Activated naive CD4-positive, alpha-beta T cell treated with anti-CD3 and anti-CD28 coated beads, Interleukin-2, amount 50 U/mL, for 72 hours (primary cell): ENCODE measurements around the gene KRT16. TPM values are rescaled to one million over a fixed set of nuclear protein-coding genes. Genes with fewer than 3 reads are reported as not detected.
"Not testable (repeated sequence)": the region's sequence is repeated elsewhere in the genome, so short reads cannot be mapped to it uniquely, and the experiment has no call there.

Experiments used
- ATAC-seq, 2 donors: fragments of 150-1000 bp; cut with Tn5 transposase; 2 replicates each; pipeline ENCODE4 v1.10.0; 2021; ENCODE audit warnings: mild to moderate bottlenecking in 2 of 2, moderate library complexity in 2 of 2
- DNase-seq, 2 donors: peaks; one replicate each; pipeline ENCODE4 v3.0.0; 2021 to 2022; ENCODE audit warnings: low spot score in 2 of 2
- H3K27ac Mint-ChIP-seq, 2 donors: one replicate each; pipeline ENCODE4 v1.8.0; 2022; ENCODE audit warnings: mild to moderate bottlenecking in 2 of 2, mixed read lengths in 2 of 2
- H3K36me3 Mint-ChIP-seq, 2 donors: one replicate each; pipeline ENCODE4 v1.8.0; 2022; ENCODE audit warnings: mixed read lengths in 2 of 2
- H3K9me3 Mint-ChIP-seq, 2 donors: one replicate each; pipeline ENCODE4 v1.8.0; 2022; ENCODE audit warnings: mixed read lengths in 2 of 2
- total RNA-seq, 2 donors: library from RNA; stranded (reverse); gene quantifications; one replicate each; pipeline ENCODE4 v1.2.3, GENCODE V29; 2022

Gene KRT16
- total RNA-seq, 2 donors from 2014 or later, result not detected

DNA sequence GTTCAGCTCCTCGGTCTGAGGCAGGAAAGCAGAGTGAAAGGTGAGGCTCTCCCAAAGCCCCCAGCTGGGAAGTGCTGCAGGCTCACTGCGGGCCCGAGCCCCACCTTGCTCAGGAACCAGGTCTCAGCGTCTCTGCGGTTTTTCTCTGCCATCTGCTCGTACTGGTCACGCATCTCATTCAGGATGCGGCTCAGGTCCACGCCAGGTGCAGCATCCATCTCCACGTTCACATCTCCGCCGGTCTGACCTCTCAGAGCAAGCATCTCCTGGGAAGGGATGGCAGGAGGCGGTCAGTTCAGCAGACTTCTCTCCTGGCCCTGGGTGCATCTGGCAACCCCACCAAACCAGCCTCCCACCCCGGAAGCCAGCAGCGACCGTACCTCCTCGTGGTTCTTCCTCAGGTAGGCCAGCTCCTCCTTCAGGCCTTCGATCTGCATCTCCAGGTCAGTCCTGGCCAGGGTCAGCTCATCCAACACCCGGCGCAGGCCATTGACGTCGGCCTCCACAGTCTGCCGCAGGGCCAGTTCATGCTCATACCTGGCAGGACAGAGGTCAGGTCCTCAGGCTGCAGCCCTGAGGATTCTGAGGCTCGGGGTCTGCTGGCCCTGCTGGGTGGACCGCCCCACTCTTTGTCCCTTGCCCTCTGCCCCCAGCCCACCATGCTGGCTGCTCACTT lies 1.5 kb downstream of the KRT16 start:
- Mint-ChIP-seq H3K36me3 (peaks cover 13 to 18% of the 10 kb centered on the region in 2 donors), H3K27ac (no peak overlapping the region), H3K9me3 (peaks cover 10 to 16% of the 10 kb centered on the region in 2 donors)
- DNase-seq (no peak), ATAC-seq (no peak)

DNA sequence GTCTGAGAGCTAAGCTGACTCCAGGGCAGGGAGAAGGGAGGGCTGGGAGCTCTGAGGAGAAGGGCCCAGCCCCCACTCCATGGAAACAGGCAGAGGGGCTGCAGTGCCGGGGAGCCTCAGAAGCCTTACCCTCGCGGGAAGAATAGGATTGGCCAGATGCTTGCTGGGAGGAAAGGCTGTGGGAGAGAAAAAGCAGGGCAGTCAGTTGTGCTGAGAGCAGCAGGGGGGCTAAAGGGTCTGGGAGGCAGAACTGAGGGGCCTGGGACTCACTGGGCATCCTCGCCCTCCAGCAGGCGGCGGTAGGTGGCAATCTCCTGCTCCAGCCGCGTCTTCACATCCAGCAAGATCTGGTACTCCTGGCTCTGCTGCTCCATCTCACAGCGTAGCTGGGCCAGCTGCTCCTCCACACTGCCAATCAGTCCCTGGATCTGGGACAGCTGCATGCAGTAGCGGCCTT lies 2.5 kb downstream of the KRT16 start:
- Mint-ChIP-seq H3K36me3 (peaks cover 17 to 22% of the 10 kb centered on the region in 2 donors), H3K9me3 (peaks cover 10 to 20% of the 10 kb centered on the region in 2 donors)
- not testable (repeated sequence) for ATAC-seq, H3K27ac Mint-ChIP-seq, DNase-seq

DNA sequence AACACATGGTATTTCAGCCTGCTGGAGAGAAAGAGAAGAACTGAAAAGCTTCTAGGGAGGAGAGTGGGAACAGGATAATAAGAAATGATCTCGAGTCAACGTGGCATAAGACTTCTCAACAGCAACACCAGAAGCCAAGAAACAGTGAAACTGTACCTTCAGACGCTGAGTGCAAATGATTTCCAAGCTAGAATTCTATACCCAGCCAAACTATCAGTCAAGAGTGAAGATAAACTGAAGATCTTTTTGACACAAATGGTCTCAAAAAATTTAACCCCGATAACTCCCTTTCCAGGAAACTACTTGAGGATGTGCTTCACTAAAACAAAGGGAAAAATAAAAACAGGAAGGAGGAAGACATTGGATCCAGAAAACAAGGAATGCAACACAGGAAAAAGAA lies 5.6 kb downstream of the KRT16 start:
- H3K27ac Mint-ChIP-seq, DNase-seq, ATAC-seq: not testable (repeated sequence)
- peaks cover 10 to 20% of the 10 kb centered on the region in 2 donors for H3K9me3 Mint-ChIP-seq
- H3K36me3 Mint-ChIP-seq, result peaks cover 21 to 22% of the 10 kb centered on the region in 2 donors

- Mint-ChIP-seq H3K9me3 (peaks cover 10 to 17% of the 10 kb centered on the region in 2 donors), H3K36me3 (peaks cover 18 to 21% of the 10 kb centered on the region in 2 donors), H3K27ac (no peak overlapping the region)
- no peak for DNase-seq
- no peak for ATAC-seq
These were observed 10.0 kb downstream of the KRT16 start for GRCh38 chr17:41602524-41602923.

DNA sequence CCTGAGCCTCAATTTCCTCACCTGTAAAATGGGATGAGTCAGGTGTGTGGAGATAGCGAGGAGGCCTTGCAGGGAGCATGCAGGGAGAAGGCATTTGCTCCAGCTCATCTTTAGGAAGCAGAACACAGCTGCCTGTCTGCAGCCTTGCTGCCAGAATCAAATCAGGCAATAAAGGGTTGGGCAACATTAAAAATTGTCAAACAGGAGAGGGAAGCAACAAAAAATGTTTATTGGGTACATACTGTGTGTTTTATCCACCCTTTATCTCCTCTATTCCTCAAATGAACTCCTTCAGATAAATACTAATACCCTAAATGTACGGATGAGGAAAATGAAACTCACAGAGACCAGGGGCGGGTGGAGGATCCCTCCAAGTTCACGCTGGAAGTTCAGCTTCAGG lies 12.2 kb downstream of the KRT16 start:
- DNase-seq, result no peak
- H3K36me3 Mint-ChIP-seq, result peaks cover 0 to 4% of the 10 kb centered on the region in 2 donors
- no peaks in the 10 kb centered on the region for H3K9me3 Mint-ChIP-seq
- no peak for ATAC-seq
- no peak overlapping the region for H3K27ac Mint-ChIP-seq

DNA sequence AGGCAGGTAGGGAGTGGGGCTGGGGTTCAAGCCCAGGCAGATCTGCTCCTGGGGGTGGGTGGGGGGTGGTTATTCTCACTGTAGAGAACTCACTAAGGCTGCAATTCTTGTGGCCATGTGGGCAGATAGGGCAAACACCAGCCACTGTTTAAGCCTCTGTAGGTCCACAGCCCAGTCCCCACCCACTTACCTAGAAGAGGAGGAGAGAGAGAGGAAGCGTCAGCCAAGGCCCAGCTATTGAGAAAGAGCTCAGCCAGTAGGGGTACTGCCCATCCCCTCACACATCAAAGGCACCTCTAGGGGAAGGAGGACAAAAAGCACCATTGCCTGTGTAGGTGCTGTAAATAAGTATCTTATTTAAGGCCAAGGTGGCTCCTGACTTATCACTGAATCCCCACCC lies 12.9 kb downstream of the KRT16 start:
- H3K36me3 Mint-ChIP-seq, result peaks cover 0 to under 1% of the 10 kb centered on the region in 2 donors

GRCh38 chr17:41595585-41595984 lies 17.0 kb downstream of the KRT16 start:
- Mint-ChIP-seq H3K27ac (no peak overlapping the region), H3K9me3 (no peaks in the 10 kb centered on the region), H3K36me3 (no peaks in the 10 kb centered on the region)
- DNase-seq (no peak), ATAC-seq (no peak)

More for the DNA sequence above, 12.9 kb downstream of the KRT16 start:
- DNase-seq (no peak), ATAC-seq (no peak)
- H3K27ac Mint-ChIP-seq, result no peak overlapping the region
- no peaks in the 10 kb centered on the region for H3K9me3 Mint-ChIP-seq

DNA sequence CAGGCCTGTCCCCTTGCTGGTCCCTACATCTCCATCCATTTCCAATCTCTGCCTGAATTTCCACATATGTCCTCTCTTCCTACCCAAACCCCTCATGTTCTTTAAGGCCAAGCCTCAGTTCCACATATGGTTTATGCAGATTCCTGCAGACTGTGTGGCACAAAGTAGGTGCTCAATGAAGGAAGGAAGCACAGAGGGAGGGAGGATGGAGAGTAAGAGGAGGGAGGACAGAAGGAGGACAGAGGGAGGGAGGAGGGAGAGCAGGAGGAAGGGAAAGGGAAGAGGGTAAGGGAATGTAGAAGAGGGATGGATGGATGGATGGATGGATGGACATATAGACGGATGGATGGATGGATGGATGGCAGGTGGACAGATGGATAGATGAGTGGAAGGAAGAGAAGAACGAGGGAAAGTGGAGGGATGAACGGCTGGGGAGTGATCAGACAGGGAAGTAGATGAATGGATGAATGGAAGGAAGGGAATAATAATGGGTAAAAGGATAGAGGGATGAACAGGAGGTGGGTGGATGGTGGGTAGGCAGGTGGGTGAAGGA lies 18.1 kb downstream of the KRT16 start:
- no peaks in the 10 kb centered on the region for H3K9me3 Mint-ChIP-seq
- DNase-seq (no peak), ATAC-seq (no peak)
- no peak overlapping the region for H3K27ac Mint-ChIP-seq
- H3K36me3 Mint-ChIP-seq, result no peaks in the 10 kb centered on the region

GRCh38 chr17:41593306-41593981 lies 19.1 kb downstream of the KRT16 start:
- no peaks in the 10 kb centered on the region for H3K9me3 Mint-ChIP-seq
- DNase-seq (no peak), ATAC-seq (no peak)
- H3K36me3 Mint-ChIP-seq, result no peaks in the 10 kb centered on the region
- H3K27ac Mint-ChIP-seq, result no peak overlapping the region

DNA sequence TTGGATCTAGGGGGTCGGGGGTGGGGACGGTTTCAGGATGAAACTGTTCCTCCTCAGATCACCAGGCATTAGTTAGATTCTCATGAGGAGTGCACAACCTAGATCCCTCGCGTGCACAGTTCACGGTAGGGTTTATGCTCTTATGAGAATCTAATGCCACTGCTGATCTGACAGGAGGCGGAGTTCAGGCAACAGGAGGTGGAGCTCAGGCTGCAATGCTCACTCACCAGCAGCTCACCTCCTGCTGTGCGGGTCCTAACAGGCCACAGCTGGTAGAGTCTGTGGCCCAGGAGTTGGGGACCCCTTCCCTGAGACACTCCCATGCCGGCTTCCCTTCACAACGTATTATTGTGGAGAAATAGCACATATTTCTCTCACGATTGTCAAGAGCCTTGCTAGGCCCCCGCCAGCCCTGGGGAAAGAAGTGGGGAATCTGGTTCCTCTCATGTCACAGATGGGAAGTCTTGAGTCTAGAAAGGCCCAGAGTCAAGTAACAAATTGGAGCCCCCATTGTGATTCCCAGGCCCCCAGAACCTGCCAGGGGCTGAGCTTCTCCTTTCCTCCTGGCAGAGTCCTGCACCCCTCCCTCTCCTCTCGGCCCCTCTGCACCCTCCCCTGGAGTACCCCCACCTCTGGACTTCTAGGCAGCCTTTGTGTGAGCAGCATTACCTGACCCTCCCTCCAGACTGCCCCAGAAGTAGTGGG lies 19.8 kb downstream of the KRT16 start:
- ATAC-seq (no peak), DNase-seq (no peak)
- Mint-ChIP-seq H3K9me3 (no peaks in the 10 kb centered on the region), H3K36me3 (no peaks in the 10 kb centered on the region), H3K27ac (no peak overlapping the region)

DNA sequence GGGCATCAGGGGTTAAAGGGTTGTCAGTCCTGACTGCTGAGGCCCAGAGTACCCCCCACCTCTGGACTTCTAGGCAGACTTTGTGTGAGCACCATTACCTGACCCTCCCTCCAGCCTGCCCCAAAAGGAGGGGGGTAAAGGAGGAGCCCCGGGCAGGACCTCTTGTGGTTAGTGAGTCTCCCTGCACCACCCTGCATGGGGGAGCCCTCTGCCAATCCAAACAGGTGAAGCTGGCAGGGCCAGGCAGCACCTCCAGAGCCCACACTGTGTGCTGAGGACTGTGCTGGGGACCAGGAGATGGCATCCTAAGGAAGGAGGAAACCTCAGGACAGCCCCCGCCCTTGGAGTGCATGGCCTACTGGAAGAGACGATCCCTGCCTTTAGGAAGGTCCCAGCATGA lies 23.3 kb downstream of the KRT16 start:
- no peak for ATAC-seq
- DNase-seq, result no peak
- Mint-ChIP-seq H3K9me3 (no peaks in the 10 kb centered on the region), H3K27ac (no peak overlapping the region), H3K36me3 (no peaks in the 10 kb centered on the region)

DNA sequence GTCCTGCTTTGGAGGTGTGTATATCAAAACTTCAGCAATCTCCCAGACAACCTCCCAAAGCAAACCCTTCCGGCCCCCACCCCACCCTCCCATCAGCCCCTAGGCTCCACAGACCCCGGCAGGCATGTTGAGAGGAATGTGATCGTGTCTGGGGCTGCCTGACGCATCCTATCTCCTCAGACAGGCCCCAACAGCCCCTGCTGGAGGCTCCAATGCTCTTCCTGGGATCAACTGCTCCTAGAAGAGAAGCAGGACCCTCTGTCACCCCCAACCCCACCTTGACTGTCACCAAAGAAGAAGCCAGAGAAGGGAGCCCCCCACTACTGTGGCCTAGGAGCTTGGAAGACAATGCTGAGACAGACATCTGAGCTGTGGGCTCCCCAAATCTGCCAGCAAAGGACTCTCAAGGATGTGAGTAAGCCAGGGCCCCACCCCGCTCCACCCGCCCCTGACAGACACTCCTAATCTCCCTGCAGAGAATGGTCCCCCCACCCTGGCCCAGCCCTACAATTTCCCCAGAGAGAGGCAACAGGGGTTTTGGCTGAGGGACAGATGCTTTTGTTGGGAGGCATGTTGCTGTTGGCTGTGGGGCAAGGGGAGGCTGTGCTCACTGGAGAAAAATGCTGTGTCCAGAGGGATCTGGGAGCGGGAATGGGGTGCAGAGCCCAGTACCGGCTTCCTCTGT lies 24.3 kb downstream of the KRT16 start:
- no peak overlapping the region for H3K27ac Mint-ChIP-seq
- ATAC-seq (no peak), DNase-seq (no peak)
- H3K9me3 Mint-ChIP-seq, result no peaks in the 10 kb centered on the region
- no peaks in the 10 kb centered on the region for H3K36me3 Mint-ChIP-seq

DNA sequence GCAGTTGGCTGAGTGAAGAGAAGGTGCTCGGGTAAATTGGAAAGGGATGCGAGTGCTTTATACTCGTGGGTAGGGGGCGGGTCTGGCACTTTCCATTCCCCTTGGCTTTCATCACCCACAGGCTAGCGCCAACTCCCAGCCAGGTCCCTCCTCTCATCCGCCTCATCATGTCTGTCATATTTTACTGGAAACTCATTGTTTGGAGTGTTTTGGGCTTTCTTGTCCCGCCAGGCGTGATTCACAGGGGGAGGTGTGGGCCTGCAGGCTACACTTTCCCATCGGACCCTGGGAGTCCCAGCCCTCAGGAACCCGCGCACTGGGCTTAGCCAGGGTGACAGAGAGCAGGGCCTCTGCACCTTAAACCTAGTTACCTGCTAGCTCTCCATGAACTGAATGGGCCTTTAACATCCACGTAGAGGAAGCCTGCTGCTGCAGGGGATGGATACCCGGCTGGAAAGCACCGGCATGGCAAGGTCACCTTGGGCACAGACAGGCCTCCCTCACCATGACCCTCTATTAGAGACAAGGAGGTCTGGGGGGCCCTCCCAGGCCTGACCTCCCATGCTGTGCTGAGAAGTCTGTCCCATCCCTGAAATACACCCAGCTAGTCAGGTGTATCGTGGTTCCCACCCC lies 25.6 kb downstream of the KRT16 start, which contains the start of gene KRT14:
KRT14 (minus strand) TSS at position 33 of the 633 bp plus-strand sequence. CDS start 61 bp downstream, outside the sequence.
- H3K9me3 Mint-ChIP-seq, result no peaks in the 10 kb centered on the region

DNA sequence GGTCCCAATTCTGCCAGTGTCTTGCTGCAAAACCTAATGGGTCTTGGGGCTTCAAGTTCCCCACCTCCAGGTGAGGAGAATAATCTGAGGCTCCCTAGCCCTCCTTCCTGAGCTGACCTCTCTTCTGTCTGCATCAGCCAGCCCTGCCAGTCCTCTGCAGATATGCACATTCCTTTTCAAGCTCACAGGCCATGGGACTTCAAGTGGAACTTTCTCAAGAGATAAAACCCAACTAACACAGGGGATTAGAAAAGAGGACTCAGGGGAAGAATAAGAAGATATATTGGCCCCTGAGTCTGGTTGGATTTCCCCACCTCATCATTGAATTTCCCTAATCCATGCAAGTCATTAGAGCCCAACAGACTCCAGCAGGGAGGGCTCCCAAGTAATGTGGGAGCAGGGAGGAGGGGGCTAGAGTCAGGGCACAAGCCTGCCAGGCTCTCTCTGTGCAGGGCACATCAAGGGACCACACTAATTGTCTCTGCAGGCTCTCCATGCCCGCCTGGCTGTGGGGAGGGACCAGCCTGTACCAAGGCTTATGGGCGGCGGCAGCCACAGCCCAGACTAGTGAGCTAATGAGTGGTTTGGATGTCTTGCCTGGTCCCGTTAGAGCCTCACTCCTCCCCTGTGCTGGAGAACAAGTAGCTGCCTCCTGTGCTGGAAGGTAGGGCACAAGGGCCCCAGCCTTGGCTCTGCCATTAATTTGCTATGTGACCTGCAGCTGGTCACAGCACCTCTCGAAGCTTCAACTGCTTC lies 27.1 kb downstream of the KRT16 start:
- Mint-ChIP-seq H3K9me3 (no peaks in the 10 kb centered on the region), H3K27ac (no peak overlapping the region), H3K36me3 (no peaks in the 10 kb centered on the region)
- no peak for DNase-seq
- ATAC-seq, result no peak

More for the DNA sequence above, 25.6 kb downstream of the KRT16 start, which contains the start of gene KRT14:
- Mint-ChIP-seq H3K27ac (no peak within 1 kb of the TSS), H3K36me3 (no peaks in the 10 kb centered on the region)
- ATAC-seq (no peak), DNase-seq (no peak)

DNA sequence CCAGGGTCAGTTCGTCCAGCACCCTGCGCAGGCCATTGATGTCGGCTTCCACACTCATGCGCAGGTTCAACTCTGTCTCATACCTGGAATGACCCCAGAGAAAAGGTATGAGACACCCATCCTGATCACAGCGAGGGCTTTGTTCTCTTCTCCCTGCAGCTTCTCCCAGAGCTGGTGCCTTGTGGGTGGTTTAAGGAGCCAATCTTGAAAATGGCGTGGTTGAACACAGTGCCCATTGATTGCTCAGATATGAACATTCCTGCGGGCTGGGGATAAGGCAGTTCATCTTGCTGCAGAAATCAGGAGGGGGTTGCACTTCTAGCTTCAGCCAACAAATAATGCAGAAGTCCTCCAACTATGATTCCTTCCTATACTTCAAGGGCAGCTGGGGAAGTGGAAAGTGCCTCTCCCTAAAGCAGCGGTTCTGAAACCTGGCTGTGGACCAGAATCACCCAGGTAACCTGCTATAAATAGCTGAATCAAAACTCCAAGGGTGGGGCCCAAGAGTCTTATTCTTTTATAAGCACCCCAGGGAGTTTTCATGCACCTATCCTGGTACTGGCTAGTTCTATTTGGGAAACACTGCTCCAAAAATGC lies 28.1 kb downstream of the KRT16 start:
- not testable (repeated sequence) for ATAC-seq, DNase-seq, H3K36me3 Mint-ChIP-seq, H3K9me3 Mint-ChIP-seq, H3K27ac Mint-ChIP-seq
